ENCODE measurements around the gene ZNF511.

ZNF511 gene

DNA sequence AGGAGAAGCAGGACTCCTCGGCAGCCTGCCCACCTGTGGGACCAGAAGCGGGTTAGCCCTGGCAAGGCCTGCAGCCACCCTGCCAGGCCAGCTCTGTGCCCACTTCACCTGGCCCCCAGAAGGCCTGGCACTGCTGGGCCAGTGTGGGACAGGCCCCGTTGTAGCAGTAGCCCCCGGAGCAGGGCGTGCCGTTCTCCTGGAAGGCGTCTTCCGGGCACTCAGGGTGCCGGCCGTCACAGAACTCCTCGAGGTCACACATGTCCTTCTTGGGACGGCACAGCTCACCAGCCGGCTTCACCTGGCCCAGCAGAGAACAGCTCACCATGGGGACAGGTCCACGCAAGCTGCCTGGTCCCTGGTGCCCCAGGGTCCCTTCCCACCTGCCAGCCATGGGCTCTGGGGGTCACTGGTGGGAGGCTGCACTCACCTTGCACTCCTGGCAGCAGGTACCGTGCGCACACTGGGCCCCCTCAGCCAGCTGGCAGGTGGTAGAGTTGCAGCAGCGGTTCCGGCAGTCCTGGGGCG lies 37.9 kb upstream of the ZNF511 start:
- Mint-ChIP-seq H3K9me3 (no peaks in the 10 kb centered on the region), H3K27me3 (no peaks in the 10 kb centered on the region), H3K4me1 (ENCODE audit: low read depth) (peaks cover 5% of the 10 kb centered on the region), H3K27ac (no peak overlapping the region), H3K36me3 (ENCODE audit: low read depth) (peaks cover under 1% of the 10 kb centered on the region), H3K4me3 (no peak overlapping the region)

- H3K36me3 Mint-ChIP-seq (ENCODE audit: low read depth), result no peaks in the 10 kb centered on the region
- peaks cover 9% of the 10 kb centered on the region for H3K4me1 Mint-ChIP-seq (ENCODE audit: low read depth)
- H3K27ac Mint-ChIP-seq, result no peak overlapping the region
- H3K4me3 Mint-ChIP-seq, result no peak overlapping the region
- no peaks in the 10 kb centered on the region for H3K9me3 Mint-ChIP-seq
- no peaks in the 10 kb centered on the region for H3K27me3 Mint-ChIP-seq
Measured at GRCh38 chr10:133271521-133272300, 37.0 kb upstream of the ZNF511 start.

DNA sequence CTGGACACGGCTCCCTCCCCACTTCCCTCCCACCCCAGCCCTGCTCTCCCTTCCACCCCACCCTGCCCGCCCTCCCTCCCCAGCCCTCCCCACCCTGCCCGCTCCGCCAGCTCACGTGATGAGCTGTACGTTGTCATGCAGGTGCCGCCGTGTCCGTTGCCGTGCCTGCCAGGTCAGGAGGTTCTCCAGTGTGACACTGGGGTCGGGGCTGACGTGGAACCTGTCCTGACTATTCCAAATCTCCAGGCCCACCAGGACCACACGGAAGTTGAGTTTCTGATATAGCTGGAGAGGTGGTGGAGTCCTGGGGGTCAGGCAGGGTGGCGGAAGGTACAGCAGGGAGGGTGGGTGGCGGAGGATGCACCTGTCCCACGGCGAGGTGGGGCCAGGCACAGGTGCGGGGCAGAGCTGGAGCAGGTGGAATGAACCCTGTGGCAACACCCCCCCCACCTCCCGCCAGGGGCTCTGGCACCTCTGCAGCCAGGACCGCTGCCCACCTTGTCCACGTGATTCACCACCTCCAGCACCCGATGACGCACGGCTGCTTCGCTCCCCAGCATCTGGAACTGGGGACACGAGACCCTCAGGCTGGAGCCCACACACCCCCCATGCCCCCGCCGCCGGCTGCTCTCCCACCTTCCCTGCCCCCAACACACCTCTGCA lies 36.3 kb upstream of the ZNF511 start:
- Mint-ChIP-seq H3K9me3 (no peaks in the 10 kb centered on the region), H3K4me1 (ENCODE audit: low read depth) (peaks cover 9% of the 10 kb centered on the region), H3K4me3 (no peak overlapping the region), H3K27ac (no peak overlapping the region), H3K36me3 (ENCODE audit: low read depth) (no peaks in the 10 kb centered on the region), H3K27me3 (no peaks in the 10 kb centered on the region)

DNA sequence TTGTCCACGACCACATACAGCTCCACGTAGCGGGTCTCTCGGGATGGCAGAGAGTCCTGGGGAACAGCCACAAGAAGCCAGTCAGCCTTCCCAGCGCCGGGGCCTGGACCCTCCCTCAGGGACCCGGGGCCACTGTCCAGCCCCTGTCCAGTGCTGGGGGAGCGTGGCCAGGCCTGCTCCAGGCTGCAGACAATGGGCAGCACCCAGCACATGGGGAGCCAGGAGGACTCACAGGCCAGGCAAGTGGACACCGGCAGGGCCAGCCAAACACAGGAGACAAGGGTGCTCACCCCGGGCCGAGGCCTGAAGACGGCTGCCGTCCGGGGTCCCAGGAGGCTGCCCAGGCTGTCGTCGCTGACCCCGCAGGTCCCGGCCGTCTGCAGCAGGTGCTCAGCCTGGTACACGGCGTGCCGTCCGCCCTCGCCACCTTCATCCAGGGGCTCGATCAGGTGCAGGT lies 35.7 kb upstream of the ZNF511 start:
- no peaks in the 10 kb centered on the region for H3K36me3 Mint-ChIP-seq (ENCODE audit: low read depth)
- peaks cover 14% of the 10 kb centered on the region for H3K4me1 Mint-ChIP-seq (ENCODE audit: low read depth)
- no peaks in the 10 kb centered on the region for H3K9me3 Mint-ChIP-seq
- no peak overlapping the region for H3K4me3 Mint-ChIP-seq
- no peaks in the 10 kb centered on the region for H3K27me3 Mint-ChIP-seq
- no peak overlapping the region for H3K27ac Mint-ChIP-seq

DNA sequence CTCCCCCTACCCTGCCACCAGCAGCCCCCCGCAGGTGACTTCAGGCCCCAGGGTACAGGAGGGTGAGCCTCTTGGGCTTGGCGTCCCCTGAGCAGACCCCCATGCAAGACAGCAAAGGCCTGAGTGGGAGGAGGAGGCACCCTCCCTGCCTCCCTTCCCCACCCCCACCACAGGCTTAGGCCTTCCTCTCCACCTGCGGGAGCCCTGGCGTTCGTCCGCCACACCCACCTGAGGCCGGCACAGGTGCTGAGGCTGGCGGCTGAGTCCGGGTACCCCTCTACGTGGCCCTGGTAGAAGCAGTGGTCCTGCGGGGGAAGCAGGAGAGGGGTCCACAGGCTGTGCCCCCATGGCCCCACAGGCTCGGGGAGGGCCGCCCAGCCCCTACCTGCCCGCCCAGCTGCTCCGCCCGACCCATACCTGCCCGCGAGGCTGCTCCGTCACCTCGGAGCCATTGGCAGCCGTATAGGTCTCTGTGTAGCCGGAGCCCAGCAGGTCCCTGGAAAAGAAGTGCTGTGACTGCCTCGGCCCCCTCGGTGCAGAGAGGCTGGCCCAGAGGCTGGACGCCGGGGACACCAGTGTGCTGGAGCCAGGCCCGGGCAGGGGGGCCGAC lies 35.1 kb upstream of the ZNF511 start:
- Mint-ChIP-seq H3K4me1 (ENCODE audit: low read depth) (peaks cover 21% of the 10 kb centered on the region), H3K27ac (no peak overlapping the region), H3K27me3 (no peaks in the 10 kb centered on the region), H3K36me3 (ENCODE audit: low read depth) (no peaks in the 10 kb centered on the region), H3K4me3 (no peak overlapping the region), H3K9me3 (no peaks in the 10 kb centered on the region)

DNA sequence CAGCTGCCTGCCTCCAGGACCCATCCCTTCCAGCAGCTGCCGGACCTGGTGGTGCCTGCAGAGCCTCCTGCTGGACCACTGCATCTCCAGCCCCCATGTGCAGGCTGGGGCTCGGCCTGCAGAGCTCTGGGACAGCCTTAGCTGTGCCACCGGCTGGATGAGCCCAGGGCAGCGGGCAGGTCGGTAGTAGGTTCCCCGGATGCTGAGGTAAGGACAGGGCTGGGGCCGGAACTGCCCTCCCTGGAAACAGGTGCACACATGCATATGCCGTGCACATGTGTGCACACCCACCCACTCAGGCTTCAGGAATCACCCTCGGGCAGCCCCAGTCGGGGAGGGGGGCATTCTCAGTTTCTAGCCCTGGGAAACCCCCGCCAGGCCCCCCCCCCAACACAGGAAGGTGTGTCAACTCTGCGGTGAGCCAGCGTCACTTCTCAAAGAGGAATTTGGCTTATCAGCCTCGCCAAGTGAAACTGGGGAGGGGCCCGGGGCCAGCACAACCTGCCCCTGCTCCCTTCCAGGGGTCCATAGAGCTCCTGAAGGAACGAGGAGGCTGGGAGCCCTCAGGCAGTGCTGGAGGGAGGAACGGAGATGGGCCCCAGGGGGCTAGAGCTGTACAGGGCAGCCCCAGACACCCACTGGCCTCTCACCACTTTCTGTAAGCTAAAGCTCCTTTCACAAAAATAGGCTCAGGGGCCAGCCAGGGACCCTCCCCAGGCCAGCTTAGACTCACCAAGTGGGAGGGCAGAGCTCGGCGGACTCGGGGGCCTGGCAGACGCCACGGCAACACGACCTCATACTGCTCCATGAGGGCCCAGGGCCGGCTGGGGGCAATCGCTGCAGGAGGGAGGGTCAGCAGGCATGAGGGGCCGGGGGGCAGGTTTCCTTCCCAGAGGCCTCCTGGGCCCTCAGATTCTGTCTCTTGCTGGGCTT lies 33.7 kb upstream of the ZNF511 start:
- peaks cover 32% of the 10 kb centered on the region for H3K4me1 Mint-ChIP-seq (ENCODE audit: low read depth)
- H3K4me3 Mint-ChIP-seq, result peak overlapping the region; percentile 87
- no peaks in the 10 kb centered on the region for H3K9me3 Mint-ChIP-seq
- H3K27ac Mint-ChIP-seq, result peak overlapping the region; percentile 81
- H3K27me3 Mint-ChIP-seq, result no peaks in the 10 kb centered on the region
- no peaks in the 10 kb centered on the region for H3K36me3 Mint-ChIP-seq (ENCODE audit: low read depth)

DNA sequence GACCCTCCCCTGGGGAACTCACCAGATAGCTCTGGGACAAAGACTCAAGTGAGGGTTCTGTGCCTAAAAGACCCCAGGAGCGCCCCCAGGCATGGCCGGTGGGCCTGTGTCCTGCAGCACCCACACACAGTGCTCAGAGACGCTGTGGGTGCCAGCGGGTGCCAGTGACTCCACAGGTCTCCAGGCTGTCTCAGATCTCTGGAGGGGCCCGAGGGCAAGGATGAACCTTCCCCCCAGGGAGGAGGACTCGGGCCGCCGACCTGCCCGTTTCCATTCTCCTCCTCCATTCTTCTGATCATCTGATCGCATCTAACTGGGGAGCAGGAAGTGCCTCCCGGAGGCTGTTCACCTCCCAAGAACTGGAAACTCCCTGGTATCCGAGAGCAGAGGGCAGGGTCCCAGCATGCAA lies 33.0 kb upstream of the ZNF511 start:
- H3K4me1 Mint-ChIP-seq (ENCODE audit: low read depth), result peaks cover 34% of the 10 kb centered on the region
- peak overlapping the region; percentile 87 for H3K4me3 Mint-ChIP-seq
- peak overlapping the region; percentile 81 for H3K27ac Mint-ChIP-seq
- no peaks in the 10 kb centered on the region for H3K9me3 Mint-ChIP-seq
- no peaks in the 10 kb centered on the region for H3K27me3 Mint-ChIP-seq
- no peaks in the 10 kb centered on the region for H3K36me3 Mint-ChIP-seq (ENCODE audit: low read depth)

- Mint-ChIP-seq H3K27me3 (no peaks in the 10 kb centered on the region), H3K36me3 (ENCODE audit: low read depth) (no peaks in the 10 kb centered on the region), H3K9me3 (no peaks in the 10 kb centered on the region), H3K4me1 (ENCODE audit: low read depth) (peaks cover 34% of the 10 kb centered on the region), H3K27ac (peak overlapping the region; percentile 81), H3K4me3 (peak overlapping the region; percentile 87)
Measured at GRCh38 chr10:133276100-133276434, 32.6 kb upstream of the ZNF511 start.

DNA sequence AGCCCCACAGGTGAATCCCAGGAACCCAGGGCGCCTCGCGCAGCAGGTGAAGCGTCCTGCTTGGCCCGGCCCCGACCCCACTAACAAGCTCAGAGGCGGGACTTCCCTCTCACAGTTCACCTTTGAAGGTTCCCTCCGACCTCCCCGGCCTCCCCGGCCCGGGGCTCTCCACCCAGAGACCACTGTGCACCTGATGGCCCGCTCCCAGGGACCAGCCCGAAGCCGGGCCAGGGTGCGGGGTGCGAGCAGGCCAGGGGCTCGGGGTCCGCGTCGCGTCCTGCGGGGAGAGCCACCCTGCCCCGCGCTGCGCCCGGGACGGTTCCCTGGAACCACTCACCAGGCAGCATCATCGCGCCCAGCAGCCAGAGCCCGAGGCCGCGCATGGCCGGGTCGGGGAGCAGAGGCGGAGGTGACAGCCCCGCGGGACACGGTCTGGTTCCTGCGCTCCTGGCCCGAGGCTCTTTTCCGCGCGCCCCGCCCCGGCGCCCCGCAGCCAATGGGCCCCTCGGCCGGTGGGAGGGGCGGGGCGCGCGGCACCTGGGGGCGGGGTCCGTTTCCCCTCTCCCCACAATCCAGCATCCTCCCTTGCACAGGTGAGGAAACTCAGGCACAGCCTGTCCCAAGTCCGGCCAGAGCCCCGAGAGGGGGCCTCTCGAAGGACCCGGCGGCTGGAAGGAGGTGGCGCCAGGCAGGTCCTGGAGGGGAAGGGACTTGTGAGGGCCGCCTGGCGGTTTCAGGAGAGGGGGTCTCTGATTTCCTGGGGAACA lies 32.1 kb upstream of the ZNF511 start, which contains the start of gene ADAM8:
ADAM8 (minus strand) TSS at position 434 of the 767 bp plus-strand sequence; CDS start at position 383, 51 bp downstream.
- Mint-ChIP-seq H3K36me3 (ENCODE audit: low read depth) (no peaks in the 10 kb centered on the region), H3K4me1 (ENCODE audit: low read depth) (peaks cover 34% of the 10 kb centered on the region), H3K27me3 (no peaks in the 10 kb centered on the region), H3K4me3 (peak within 1 kb of the TSS; percentile 87), H3K27ac (peak within 1 kb of the TSS; percentile 81), H3K9me3 (no peaks in the 10 kb centered on the region)

- peaks cover 34% of the 10 kb centered on the region for H3K4me1 Mint-ChIP-seq (ENCODE audit: low read depth)
- H3K4me3 Mint-ChIP-seq, result no peak overlapping the region
- no peak overlapping the region for H3K27ac Mint-ChIP-seq
- H3K36me3 Mint-ChIP-seq (ENCODE audit: low read depth), result peaks cover 8% of the 10 kb centered on the region
- H3K27me3 Mint-ChIP-seq, result no peaks in the 10 kb centered on the region
- no peaks in the 10 kb centered on the region for H3K9me3 Mint-ChIP-seq
Measured at GRCh38 chr10:133277277-133277992, 31.3 kb upstream of the ZNF511 start.

DNA sequence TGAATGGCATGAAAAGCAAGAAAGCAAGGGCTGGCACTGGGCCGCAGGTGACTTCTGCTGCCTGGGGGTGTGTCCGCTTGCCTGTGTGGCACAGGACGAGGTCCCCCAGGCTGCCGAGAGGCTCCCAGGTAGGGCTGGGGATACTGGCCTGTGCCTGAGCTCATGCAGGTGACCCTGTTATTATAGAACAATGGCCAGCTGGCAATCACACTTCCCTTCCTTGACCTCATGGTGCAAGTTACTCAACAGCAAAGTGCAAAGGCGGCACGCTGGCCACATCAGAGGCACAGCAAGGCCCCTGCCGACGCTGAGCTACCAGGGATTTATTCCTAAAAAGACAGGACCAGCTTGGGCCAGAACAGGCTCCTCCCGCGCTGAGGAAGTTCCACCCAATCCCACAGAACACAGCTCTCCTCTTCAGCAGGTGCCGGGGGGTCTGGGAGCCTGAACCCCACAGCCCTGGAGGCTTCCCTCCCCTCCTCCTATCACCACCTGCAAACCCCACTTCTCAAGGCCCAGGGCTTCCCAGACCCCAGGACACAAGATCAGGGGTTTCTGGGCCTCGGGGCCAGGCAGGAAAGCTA lies 30.6 kb upstream of the ZNF511 start:
- peak overlapping the region; percentile 52 for H3K27ac Mint-ChIP-seq
- H3K4me3 Mint-ChIP-seq, result peak overlapping the region; percentile 66
- H3K27me3 Mint-ChIP-seq, result no peaks in the 10 kb centered on the region
- peaks cover 10% of the 10 kb centered on the region for H3K36me3 Mint-ChIP-seq (ENCODE audit: low read depth)
- H3K9me3 Mint-ChIP-seq, result no peaks in the 10 kb centered on the region
- H3K4me1 Mint-ChIP-seq (ENCODE audit: low read depth), result peaks cover 34% of the 10 kb centered on the region

GRCh38 chr10:133278577-133279265 lies 30.0 kb upstream of the ZNF511 start:
- Mint-ChIP-seq H3K9me3 (no peaks in the 10 kb centered on the region), H3K4me1 (ENCODE audit: low read depth) (peaks cover 34% of the 10 kb centered on the region), H3K27me3 (no peaks in the 10 kb centered on the region), H3K4me3 (peak overlapping the region; percentile 66), H3K36me3 (ENCODE audit: low read depth) (peaks cover 13% of the 10 kb centered on the region), H3K27ac (peak overlapping the region; percentile 38)
